ENCODE measurements around the gene PURA. TPM values are rescaled to one million over a fixed set of nuclear protein-coding genes. Genes with fewer than 3 reads are reported as not detected.

The PURA gene
- total and polyA plus RNA-seq, 2 of the 13 experiments (the other 11 are each of a cell fraction or from before 2014, with no cell fraction given), result 2.0 to 5.0 TPM

DNA sequence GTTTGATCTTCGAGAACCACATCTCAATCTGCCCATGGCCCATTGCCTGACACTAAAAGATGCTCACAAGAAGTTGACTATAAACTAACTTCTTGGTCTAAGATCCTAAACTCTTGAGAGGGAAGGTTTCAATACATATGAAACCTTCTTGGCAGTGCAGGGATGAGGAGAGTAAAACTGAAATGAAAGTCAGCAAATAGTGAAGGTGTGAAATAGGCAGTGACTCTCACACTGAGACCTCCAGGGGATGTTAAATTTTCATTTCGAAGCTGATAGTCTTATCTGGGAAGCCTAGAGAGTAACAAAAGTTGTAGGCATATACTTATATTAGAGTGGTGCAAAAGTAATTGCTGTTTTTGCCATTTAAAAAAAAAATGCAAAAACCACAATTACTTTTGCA, 60.1 kb downstream of the PURA start:
- H2AFZ ChIP-seq (ENCODE audit: low read length), result no peak overlapping the region
- in situ Hi-C loops (cut with HindIII; ENCODE audit: extremely low pct_ligation_motif_present, low pct_unique_long_range_greater_than_20kb) (no loop called here), intact Hi-C loops (cut with micrococcal nuclease; ENCODE audit: unreplicated experiment) (loop anchor here (2.0 to 10.0 kb wide), 3 partner anchors 17 to 541 kb away; partner anchors contain the start of gene HBEGF)
- H3K4me1 ChIP-seq (ENCODE audit: insufficient read depth, low read length), result peaks cover 58% of the 10 kb centered on the region
- H3K9me3 ChIP-seq (ENCODE audit: low read length), result no peaks in the 10 kb centered on the region
- TF ChIP-seq ZNF772 (CRISPR knock-in tag; IDR thresholded peaks at IDR 0.05) (no peak), NFE2 (CRISPR knock-in tag; IDR thresholded peaks at IDR 0.05) (no peak), U2AF2 (IDR thresholded peaks at IDR 0.05; ENCODE audit: low read depth, low read length) (no peak), ZEB1 (IDR thresholded peaks at IDR 0.05; ENCODE audit: insufficient replicate concordance, low read depth) (no peak), ATM (IDR thresholded peaks at IDR 0.05; ENCODE audit: borderline replicate concordance) (no peak)
- TF ChIP-seq, protein P1, sequence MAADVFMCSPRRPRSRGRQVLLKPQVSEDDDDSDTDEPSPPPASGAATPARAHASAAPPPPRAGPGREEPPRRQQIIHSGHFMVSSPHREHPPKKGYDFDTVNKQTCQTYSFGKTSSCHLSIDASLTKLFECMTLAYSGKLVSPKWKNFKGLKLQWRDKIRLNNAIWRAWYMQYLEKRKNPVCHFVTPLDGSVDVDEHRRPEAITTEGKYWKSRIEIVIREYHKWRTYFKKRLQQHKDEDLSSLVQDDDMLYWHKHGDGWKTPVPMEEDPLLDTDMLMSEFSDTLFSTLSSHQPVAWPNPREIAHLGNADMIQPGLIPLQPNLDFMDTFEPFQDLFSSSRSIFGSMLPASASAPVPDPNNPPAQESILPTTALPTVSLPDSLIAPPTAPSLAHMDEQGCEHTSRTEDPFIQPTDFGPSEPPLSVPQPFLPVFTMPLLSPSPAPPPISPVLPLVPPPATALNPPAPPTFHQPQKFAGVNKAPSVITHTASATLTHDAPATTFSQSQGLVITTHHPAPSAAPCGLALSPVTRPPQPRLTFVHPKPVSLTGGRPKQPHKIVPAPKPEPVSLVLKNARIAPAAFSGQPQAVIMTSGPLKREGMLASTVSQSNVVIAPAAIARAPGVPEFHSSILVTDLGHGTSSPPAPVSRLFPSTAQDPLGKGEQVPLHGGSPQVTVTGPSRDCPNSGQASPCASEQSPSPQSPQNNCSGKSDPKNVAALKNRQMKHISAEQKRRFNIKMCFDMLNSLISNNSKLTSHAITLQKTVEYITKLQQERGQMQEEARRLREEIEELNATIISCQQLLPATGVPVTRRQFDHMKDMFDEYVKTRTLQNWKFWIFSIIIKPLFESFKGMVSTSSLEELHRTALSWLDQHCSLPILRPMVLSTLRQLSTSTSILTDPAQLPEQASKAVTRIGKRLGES (CRISPR knock-in tag; IDR thresholded peaks at IDR 0.05; ENCODE audit: borderline replicate concordance), result no peak
- TF ChIP-seq, protein P2, sequence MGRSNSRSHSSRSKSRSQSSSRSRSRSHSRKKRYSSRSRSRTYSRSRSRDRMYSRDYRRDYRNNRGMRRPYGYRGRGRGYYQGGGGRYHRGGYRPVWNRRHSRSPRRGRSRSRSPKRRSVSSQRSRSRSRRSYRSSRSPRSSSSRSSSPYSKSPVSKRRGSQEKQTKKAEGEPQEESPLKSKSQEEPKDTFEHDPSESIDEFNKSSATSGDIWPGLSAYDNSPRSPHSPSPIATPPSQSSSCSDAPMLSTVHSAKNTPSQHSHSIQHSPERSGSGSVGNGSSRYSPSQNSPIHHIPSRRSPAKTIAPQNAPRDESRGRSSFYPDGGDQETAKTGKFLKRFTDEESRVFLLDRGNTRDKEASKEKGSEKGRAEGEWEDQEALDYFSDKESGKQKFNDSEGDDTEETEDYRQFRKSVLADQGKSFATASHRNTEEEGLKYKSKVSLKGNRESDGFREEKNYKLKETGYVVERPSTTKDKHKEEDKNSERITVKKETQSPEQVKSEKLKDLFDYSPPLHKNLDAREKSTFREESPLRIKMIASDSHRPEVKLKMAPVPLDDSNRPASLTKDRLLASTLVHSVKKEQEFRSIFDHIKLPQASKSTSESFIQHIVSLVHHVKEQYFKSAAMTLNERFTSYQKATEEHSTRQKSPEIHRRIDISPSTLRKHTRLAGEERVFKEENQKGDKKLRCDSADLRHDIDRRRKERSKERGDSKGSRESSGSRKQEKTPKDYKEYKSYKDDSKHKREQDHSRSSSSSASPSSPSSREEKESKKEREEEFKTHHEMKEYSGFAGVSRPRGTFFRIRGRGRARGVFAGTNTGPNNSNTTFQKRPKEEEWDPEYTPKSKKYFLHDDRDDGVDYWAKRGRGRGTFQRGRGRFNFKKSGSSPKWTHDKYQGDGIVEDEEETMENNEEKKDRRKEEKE (IDR thresholded peaks at IDR 0.05), result no peak
- no peak overlapping the region for H3K4me2 ChIP-seq (ENCODE audit: low read depth, low read length)
- BruUV-seq (replicated peaks), result no TSS peak
- ChIA-PET POLR2A (interaction anchor here (1.0 to 2.2 kb wide), 4 partner anchors 9 to 227 kb away, joined by 3 to 8 read pairs (median 5); partner anchors contain the start of gene ANKHD1), CTCF (ENCODE audit: low intra/inter-chr PET ratio, low total read pairs) (no interaction called here)
- no peak overlapping the region for H3K9ac ChIP-seq (ENCODE audit: insufficient read depth, low read depth, low read length)
- H3K4me3 ChIP-seq (replicated peaks in 1 of 3; ENCODE audit: insufficient read depth in 1 of 3, low read depth in 2 of 3, low read length in 3 of 3), result no peak overlapping the region
- no peaks in the 10 kb centered on the region for H4K20me1 ChIP-seq (ENCODE audit: insufficient read depth, low read length)
- no peaks in the 10 kb centered on the region for H3K36me3 ChIP-seq (replicated peaks in 1 of 2; ENCODE audit: control insufficient read depth in 1 of 2, insufficient read depth in 2 of 2, low read length in 2 of 2)
- FAIRE-seq (no peak), ATAC-seq (no peak), DNase-seq (ENCODE audit: low spot score) (no peak)
- peaks cover 17% of the 10 kb centered on the region for H3K79me2 ChIP-seq (ENCODE audit: insufficient read depth, low read length)
- WGBS (ENCODE audit: low lambda C conversion rate), result 82% methylated on average over 2 of the region's 2 CpGs
- H3K27me3 ChIP-seq (ENCODE audit: control insufficient read depth in 1 of 2, insufficient read depth in 2 of 2, low read length in 2 of 2), result no peaks in the 10 kb centered on the region; a peak in 1 of 5 replicates
- H3K27ac ChIP-seq (ENCODE audit: extremely low read length, insufficient read depth, low read length), result peak overlapping the region; percentile 89
